GM12801 (cell line): ENCODE data around the gene KCNK1.

Source experiments
- CTCF ChIP-seq: IDR thresholded peaks from one replicate; pipeline ENCODE4 v1.5.1; 2011; ENCODE audit warnings: control low read depth; ENCODE audit not compliant: insufficient read length; ENCODE audit errors: extremely low read depth

KCNK1 gene

GRCh38 chr1:233679591-233680373 is 65.9 kb downstream of the KCNK1 start:
- TF ChIP-seq CTCF: no peak

GRCh38 chr1:233681285-233681684 is 67.4 kb downstream of the KCNK1 start:
- no peak for TF ChIP-seq CTCF

GRCh38 chr1:233689017-233689747 is 75.3 kb downstream of the KCNK1 start:
- no peak for TF ChIP-seq CTCF

- TF ChIP-seq CTCF: no peak
Measured at GRCh38 chr1:233689748-233690254, 75.9 kb downstream of the KCNK1 start.

GRCh38 chr1:233695901-233696300 is 82.0 kb downstream of the KCNK1 start:
- TF ChIP-seq CTCF: no peak

- no peak for TF ChIP-seq CTCF
Measured at GRCh38 chr1:233700338-233700737, 86.4 kb downstream of the KCNK1 start.

GRCh38 chr1:233704170-233704897 is 90.4 kb downstream of the KCNK1 start:
- TF ChIP-seq CTCF: no peak
